Caco-2 (cell line): ENCODE data around the gene CHRNA5. TPM values are rescaled to one million over a fixed set of nuclear protein-coding genes. Genes with fewer than 3 reads are reported as not detected.

Experiments
- BruUV-seq: library from RNA; stranded (reverse); fragments of 400-500 nt; replicated peaks from 2 replicates; lab custom pipeline; 2021; lab: Mats Ljungman, UMichigan
- CTCF ChIA-PET: fragments of 300-600 bp; sonication (Branson Sonifier 250); formaldehyde crosslinking; loops from one replicate; lab custom pipeline; 2022; ENCODE audit warnings: antibody characterized with exemption; lab: Charles Lee
- POLR2A ChIA-PET: fragments of 300-600 bp; sonication (Branson Sonifier 250); formaldehyde crosslinking; loops from one replicate; lab custom pipeline; 2022; ENCODE audit warnings: antibody characterized with exemption; lab: Charles Lee
- DNase-seq, 2 experiments: peaks; one replicate each; pipeline versions ENCODE4 v3.0.0 to v3.0.0-alpha.2; 2020 to 2022
- H3K27me3 ChIP-seq: replicated peaks from 2 replicates; pipeline ENCODE4 v1.6.0; 2011; ENCODE audit warnings: low read length; ENCODE audit not compliant: control insufficient read depth, insufficient read depth
- H3K36me3 ChIP-seq: 2 replicates; pipeline ENCODE4 v1.5.1; 2011; ENCODE audit warnings: low read length; ENCODE audit not compliant: control insufficient read depth, insufficient read depth
- H3K4me1 ChIP-seq: fragments of 250-450 bp; sonication (Bioruptor Pico); 2 replicates; pipeline ENCODE4 v1.5.1; 2020; ENCODE audit warnings: mild to moderate bottlenecking
- H3K4me3 ChIP-seq: 2 replicates; pipeline ENCODE4 v1.5.1; 2011; ENCODE audit warnings: low read depth, mild to moderate bottlenecking, control low read depth, low read length
- H3K9me3 ChIP-seq: fragments of 250-450 bp; sonication (Bioruptor Pico); 2 replicates; pipeline ENCODE4 v1.5.1; 2020; ENCODE audit warnings: mild to moderate bottlenecking, moderate library complexity
- H3K27ac Mint-ChIP-seq: one replicate; pipeline ENCODE4 v1.8.0; 2022; ENCODE audit warnings: mixed read lengths; ENCODE audit not compliant: unreplicated experiment
- H3K27me3 Mint-ChIP-seq: one replicate; pipeline ENCODE4 v1.8.0; 2022; ENCODE audit warnings: mixed read lengths; ENCODE audit not compliant: insufficient read depth, unreplicated experiment
- H3K36me3 Mint-ChIP-seq: one replicate; pipeline ENCODE4 v1.8.0; 2022; ENCODE audit warnings: mild to moderate bottlenecking, mixed read lengths; ENCODE audit not compliant: insufficient read depth, unreplicated experiment
- H3K4me1 Mint-ChIP-seq: one replicate; pipeline ENCODE4 v1.8.0; 2022; ENCODE audit warnings: low read depth, mixed read lengths; ENCODE audit not compliant: unreplicated experiment
- H3K4me3 Mint-ChIP-seq: one replicate; pipeline ENCODE4 v1.8.0; 2022; ENCODE audit warnings: mild to moderate bottlenecking, moderate library complexity, mixed read lengths; ENCODE audit not compliant: unreplicated experiment
- H3K9me3 Mint-ChIP-seq: one replicate; pipeline ENCODE4 v1.8.0; 2022; ENCODE audit warnings: mixed read lengths; ENCODE audit not compliant: unreplicated experiment
- CTCF ChIP-seq, 2 experiments: fragments of 200-600 bp in 1 of 2; IDR thresholded peaks; 1 replicate in 1 of 2; 2 replicates in 1 of 2; pipeline versions ENCODE4 v1.5.1 to v1.8.0; 2011 to 2022; ENCODE audit warnings: antibody characterized with exemption in 1 of 2, control low read depth in 1 of 2, inconsistent platforms in 1 of 2, low read depth in 1 of 2, low read length in 1 of 2, mild to moderate bottlenecking in 1 of 2, moderate library complexity in 1 of 2; ENCODE audit not compliant: insufficient read depth in 1 of 2, severe bottlenecking in 1 of 2, unreplicated experiment in 1 of 2
- intact Hi-C: fragments of 100-400 bp; cut with micrococcal nuclease; formaldehyde crosslinking; loops from one replicate; pipeline ENCODE4 v1.10.0; 2022; ENCODE audit not compliant: unreplicated experiment
- total RNA-seq: library from RNA; stranded (reverse); gene quantifications from 2 replicates; pipeline ENCODE4 v1.2.3, GENCODE V29; 2022

The CHRNA5 gene
- total RNA-seq, 1 experiment from 2014 or later = 12.9 TPM

- Mint-ChIP-seq H3K27me3 (peaks cover 25% of the 10 kb centered on the region), H3K27ac (no peak overlapping the region), H3K4me1 (peaks cover 5% of the 10 kb centered on the region), H3K9me3 (peaks cover 16% of the 10 kb centered on the region), H3K4me3 (no peak overlapping the region), H3K36me3 (no peaks in the 10 kb centered on the region)
- BruUV-seq = no TSS peak
- Histone ChIP-seq H3K27me3 (no peaks in the 10 kb centered on the region; the same call in none of the 2 replicates), H3K36me3 (no peaks in the 10 kb centered on the region), H3K4me3 (no peak overlapping the region), H3K4me1 (no peaks in the 10 kb centered on the region), H3K9me3 (no peaks in the 10 kb centered on the region)
- intact Hi-C loops = no loop called here
- POLR2A ChIA-PET = no interaction called here
- no peak for DNase-seq
- TF ChIP-seq CTCF (IDR thresholded peaks at IDR 0.05; ENCODE audit: insufficient read depth in 1 of 2, low read depth in 1 of 2, low read length in 1 of 2, severe bottlenecking in 1 of 2, unreplicated experiment in 1 of 2) = no peak
- CTCF ChIA-PET = no interaction called here
Measured at GRCh38 chr15:78628227-78628626, 62.9 kb downstream of the CHRNA5 start.

GRCh38 chr15:78629031-78629715 lies 63.9 kb downstream of the CHRNA5 start:
- Histone ChIP-seq H3K9me3 (no peaks in the 10 kb centered on the region), H3K4me3 (no peak overlapping the region), H3K4me1 (no peaks in the 10 kb centered on the region), H3K27me3 (no peaks in the 10 kb centered on the region; the same call in none of the 2 replicates), H3K36me3 (no peaks in the 10 kb centered on the region)
- TF ChIP-seq CTCF (IDR thresholded peaks at IDR 0.05; ENCODE audit: insufficient read depth in 1 of 2, low read depth in 1 of 2, low read length in 1 of 2, severe bottlenecking in 1 of 2, unreplicated experiment in 1 of 2) = no peak
- ChIA-PET POLR2A (no interaction called here), CTCF (no interaction called here)
- Mint-ChIP-seq H3K27ac (no peak overlapping the region), H3K27me3 (peaks cover 23% of the 10 kb centered on the region), H3K4me1 (peaks cover 5% of the 10 kb centered on the region), H3K36me3 (no peaks in the 10 kb centered on the region), H3K9me3 (peaks cover 20% of the 10 kb centered on the region), H3K4me3 (no peak overlapping the region)
- DNase-seq = no peak
- BruUV-seq = no TSS peak
- intact Hi-C loops = no loop called here

GRCh38 chr15:78629716-78630065 lies 64.4 kb downstream of the CHRNA5 start:
- TF ChIP-seq CTCF (IDR thresholded peaks at IDR 0.05; ENCODE audit: insufficient read depth in 1 of 2, low read depth in 1 of 2, low read length in 1 of 2, severe bottlenecking in 1 of 2, unreplicated experiment in 1 of 2) = no peak
- Mint-ChIP-seq H3K27ac (no peak overlapping the region), H3K4me1 (peaks cover 5% of the 10 kb centered on the region), H3K4me3 (no peak overlapping the region), H3K9me3 (peaks cover 20% of the 10 kb centered on the region), H3K36me3 (no peaks in the 10 kb centered on the region), H3K27me3 (peaks cover 22% of the 10 kb centered on the region)
- POLR2A ChIA-PET = no interaction called here
- DNase-seq = no peak
- CTCF ChIA-PET = no interaction called here
- no TSS peak for BruUV-seq
- Histone ChIP-seq H3K9me3 (no peaks in the 10 kb centered on the region), H3K27me3 (no peaks in the 10 kb centered on the region; the same call in none of the 2 replicates), H3K36me3 (no peaks in the 10 kb centered on the region), H3K4me3 (no peak overlapping the region), H3K4me1 (no peaks in the 10 kb centered on the region)
- intact Hi-C loops = no loop called here
